Kidney (tissue), 14 donors: ENCODE measurements around the gene AOPEP. TPM values are rescaled to one million over a fixed set of nuclear protein-coding genes. Genes with fewer than 3 reads are reported as not detected.

Experiments
- DNase-seq, 5 donors: peaks; one replicate each; pipeline ENCODE4 v3.0.0-alpha.2; 2013 to 2020
- FAIRE-seq: peaks from 2 replicates; lab custom pipeline; 2012; peaks lifted over from hg19 to GRCh38; lab: Jason Lieb, UNC
- H3K27ac ChIP-seq, 2 donors: one replicate each; pipeline ENCODE4 v1.7.0; 2013; ENCODE audit warnings: low read depth in 2 of 2, low read length in 2 of 2, inconsistent platforms in 1 of 2
- H3K27me3 ChIP-seq: one replicate; pipeline ENCODE4 v1.7.1; 2013; ENCODE audit warnings: low read length, inconsistent platforms; ENCODE audit not compliant: control insufficient read depth, insufficient read depth
- H3K36me3 ChIP-seq, 3 donors: one replicate each; pipeline versions ENCODE4 v1.7.0 to v1.7.1; 2013; ENCODE audit warnings: low read length in 3 of 3, control low read depth in 1 of 3, inconsistent platforms in 1 of 3; ENCODE audit not compliant: insufficient read depth in 3 of 3, control insufficient read depth in 2 of 3
- H3K4me1 ChIP-seq, 3 donors: one replicate each; pipeline versions ENCODE4 v1.7.0 to v1.7.1; 2013; ENCODE audit warnings: low read length in 3 of 3, inconsistent platforms in 1 of 3, low read depth in 1 of 3; ENCODE audit not compliant: control insufficient read depth in 2 of 3, insufficient read depth in 2 of 3
- H3K4me3 ChIP-seq, 3 donors: one replicate each; pipeline versions ENCODE4 v1.7.0 to v1.8.1; 2013; ENCODE audit warnings: low read length in 3 of 3, control low read depth in 1 of 3, inconsistent platforms in 1 of 3
- H3K9ac ChIP-seq, 3 donors: one replicate each; pipeline versions ENCODE4 v1.7.0 to v1.7.1; 2013; ENCODE audit warnings: low read length in 3 of 3, control low read depth in 1 of 3, inconsistent platforms in 1 of 3
- H3K9me3 ChIP-seq, 3 donors: one replicate each; pipeline versions ENCODE4 v1.7.0 to v1.7.1; 2013; ENCODE audit warnings: low read length in 3 of 3, control low read depth in 1 of 3, inconsistent platforms in 1 of 3; ENCODE audit not compliant: control insufficient read depth in 2 of 3, insufficient read depth in 1 of 3
- CTCF ChIP-seq: IDR thresholded peaks from 3 replicates; pipeline ENCODE4 v1.5.1; 2012; ENCODE audit warnings: mild to moderate bottlenecking, moderate library complexity, borderline replicate concordance; ENCODE audit not compliant: insufficient read depth; ENCODE audit errors: extremely low read depth
- intact Hi-C: fragments of 100-400 bp; cut with DNase I; formaldehyde crosslinking; loops from one replicate; pipeline ENCODE4 v1.11.1; 2022
- polyA plus RNA-seq: library from polyadenylated mRNA; stranded (reverse); fragments of 350-450 nt; fragmentation: Illumina TruSeq; extraction: RNeasy Lipid Tissue Mini Kit (QIAGEN cat#74804); gene quantifications from one replicate; pipeline ENCODE4 v1.2.3, GENCODE V29; 2014; ENCODE audit warnings: low read depth, low replicate concordance; ENCODE audit not compliant: insufficient read depth
- total RNA-seq: library from RNA; stranded (reverse); fragmentation: NEBNext Ultra II Directional; extraction: Animal tissue kit (Norgen Biotek cat#: 25700); gene quantifications from one replicate; pipeline ENCODE4 v1.2.1, GENCODE V29; 2021
- donor health status: control.
- donor health status: control.
- donor health status: control.
- donor health status: control.
- donor health status: control.
- donor health status: DM: yes; HTN: yes; CAD: no.
- donor health status: Normal renal cell carcinoma (clear cell type).

Gene AOPEP
- total and polyA plus RNA-seq, 2 donors from 2014 or later = 52.2 to 119 TPM

- intact Hi-C loops = no loop called here
- no peak for TF ChIP-seq CTCF
- no peaks in the 10 kb centered on the region for H3K27me3 ChIP-seq
- H3K27ac ChIP-seq = no peak overlapping the region
- FAIRE-seq (no peak), DNase-seq (no peak)
- H3K4me1 ChIP-seq = peaks cover 0 to 4% (median 2%) of the 10 kb centered on the region in 3 donors
- H3K9me3 ChIP-seq = no peaks in the 10 kb centered on the region
- no peaks in the 10 kb centered on the region for H3K36me3 ChIP-seq
- H3K4me3 ChIP-seq = no peak overlapping the region
- no peak overlapping the region for H3K9ac ChIP-seq
These were observed 52.5 kb downstream of the AOPEP start for GRCh38 chr9:94779031-94779430.

- no peak overlapping the region for H3K9ac ChIP-seq
These were observed 53.3 kb downstream of the AOPEP start for GRCh38 chr9:94779693-94780290.

GRCh38 chr9:94780516-94780950 lies 54.0 kb downstream of the AOPEP start:
- FAIRE-seq (no peak), DNase-seq (no peak)
- no peak for TF ChIP-seq CTCF

More at GRCh38 chr9:94779693-94780290, 53.3 kb downstream of the AOPEP start:
- H3K27ac ChIP-seq = no peak overlapping the region
- H3K4me1 ChIP-seq = peaks cover 0 to 4% (median 2%) of the 10 kb centered on the region in 3 donors
- TF ChIP-seq CTCF = no peak
- no peaks in the 10 kb centered on the region for H3K36me3 ChIP-seq
- intact Hi-C loops = loop anchor here (10.0 kb wide), 1 partner anchor 345 kb away; no protein-coding TSS in a partner anchor
- no peak for FAIRE-seq
- H3K4me3 ChIP-seq = no peak overlapping the region
- no peaks in the 10 kb centered on the region for H3K27me3 ChIP-seq
- no peaks in the 10 kb centered on the region for H3K9me3 ChIP-seq
- DNase-seq = no peak

More at GRCh38 chr9:94780516-94780950, 54.0 kb downstream of the AOPEP start:
- peaks cover 0 to 4% (median 2%) of the 10 kb centered on the region in 3 donors for H3K4me1 ChIP-seq
- H3K9ac ChIP-seq = no peak overlapping the region
- no peaks in the 10 kb centered on the region for H3K9me3 ChIP-seq
- H3K27me3 ChIP-seq = no peaks in the 10 kb centered on the region
- no peak overlapping the region for H3K4me3 ChIP-seq
- intact Hi-C loops = loop anchor here (10.0 kb wide), 1 partner anchor 344 kb away; no protein-coding TSS in a partner anchor
- no peak overlapping the region for H3K27ac ChIP-seq
- no peaks in the 10 kb centered on the region for H3K36me3 ChIP-seq
